ENCODE results near the gene AUTS2.

The AUTS2 gene

GRCh38 chr7:69818636-69819332, 220.5 kb downstream of the AUTS2 start:
- in situ Hi-C loops (cut with MboI; ENCODE audit: low pct_unique_long_range_greater_than_20kb, low sequenced_read_pairs) = no loop called here
- DNase-seq = no peak

GRCh38 chr7:69819333-69819705, 221.0 kb downstream of the AUTS2 start:
- no peak for DNase-seq
- in situ Hi-C loops (cut with MboI; ENCODE audit: low pct_unique_long_range_greater_than_20kb, low sequenced_read_pairs) = no loop called here

GRCh38 chr7:69820479-69821192, 222.4 kb downstream of the AUTS2 start:
- in situ Hi-C loops (cut with MboI; ENCODE audit: low pct_unique_long_range_greater_than_20kb, low sequenced_read_pairs) = no loop called here
- DNase-seq = no peak

- no peak for DNase-seq
- in situ Hi-C loops (cut with MboI; ENCODE audit: low pct_unique_long_range_greater_than_20kb, low sequenced_read_pairs) = no loop called here
Observed at GRCh38 chr7:69822386-69822785, 224.1 kb downstream of the AUTS2 start.

GRCh38 chr7:69823151-69823744, 225.0 kb downstream of the AUTS2 start:
- in situ Hi-C loops (cut with MboI; ENCODE audit: low pct_unique_long_range_greater_than_20kb, low sequenced_read_pairs) = no loop called here

GRCh38 chr7:69825113-69825972, 227.1 kb downstream of the AUTS2 start:
- in situ Hi-C loops (cut with MboI; ENCODE audit: low pct_unique_long_range_greater_than_20kb, low sequenced_read_pairs) = no loop called here
- no peak for DNase-seq

More at GRCh38 chr7:69823151-69823744, 225.0 kb downstream of the AUTS2 start:
- DNase-seq = no peak

- in situ Hi-C loops (cut with MboI; ENCODE audit: low pct_unique_long_range_greater_than_20kb, low sequenced_read_pairs) = no loop called here
- DNase-seq = no peak
Observed at GRCh38 chr7:69826283-69826682, 228.0 kb downstream of the AUTS2 start.

GRCh38 chr7:69827140-69827539, 228.9 kb downstream of the AUTS2 start:
- in situ Hi-C loops (cut with MboI; ENCODE audit: low pct_unique_long_range_greater_than_20kb, low sequenced_read_pairs) = no loop called here

GRCh38 chr7:69827558-69827957, 229.3 kb downstream of the AUTS2 start:
- peak; percentile 53 for DNase-seq
- in situ Hi-C loops (cut with MboI; ENCODE audit: low pct_unique_long_range_greater_than_20kb, low sequenced_read_pairs) = no loop called here

More at GRCh38 chr7:69827140-69827539, 228.9 kb downstream of the AUTS2 start:
- no peak for DNase-seq

GRCh38 chr7:69832356-69832755, 234.1 kb downstream of the AUTS2 start:
- in situ Hi-C loops (cut with MboI; ENCODE audit: low pct_unique_long_range_greater_than_20kb, low sequenced_read_pairs) = no loop called here
- DNase-seq = no peak

- no peak for DNase-seq
- in situ Hi-C loops (cut with MboI; ENCODE audit: low pct_unique_long_range_greater_than_20kb, low sequenced_read_pairs) = no loop called here
Observed at GRCh38 chr7:69833964-69834363, 235.7 kb downstream of the AUTS2 start.

GRCh38 chr7:69836702-69837101, 238.4 kb downstream of the AUTS2 start:
- in situ Hi-C loops (cut with MboI; ENCODE audit: low pct_unique_long_range_greater_than_20kb, low sequenced_read_pairs) = no loop called here
- no peak for DNase-seq

GRCh38 chr7:69837387-69838068, 239.3 kb downstream of the AUTS2 start:
- in situ Hi-C loops (cut with MboI; ENCODE audit: low pct_unique_long_range_greater_than_20kb, low sequenced_read_pairs) = no loop called here
- DNase-seq = no peak

GRCh38 chr7:69839782-69840181, 241.5 kb downstream of the AUTS2 start:
- DNase-seq = no peak
- in situ Hi-C loops (cut with MboI; ENCODE audit: low pct_unique_long_range_greater_than_20kb, low sequenced_read_pairs) = no loop called here

- in situ Hi-C loops (cut with MboI; ENCODE audit: low pct_unique_long_range_greater_than_20kb, low sequenced_read_pairs) = no loop called here
- DNase-seq = no peak
Observed at GRCh38 chr7:69840248-69840647, 242.0 kb downstream of the AUTS2 start.

GRCh38 chr7:69843653-69844052, 245.4 kb downstream of the AUTS2 start:
- no peak for DNase-seq
- in situ Hi-C loops (cut with MboI; ENCODE audit: low pct_unique_long_range_greater_than_20kb, low sequenced_read_pairs) = no loop called here

GRCh38 chr7:69844264-69844868, 246.1 kb downstream of the AUTS2 start:
- in situ Hi-C loops (cut with MboI; ENCODE audit: low pct_unique_long_range_greater_than_20kb, low sequenced_read_pairs) = no loop called here
- DNase-seq = no peak

GRCh38 chr7:69845721-69846495, 247.6 kb downstream of the AUTS2 start:
- in situ Hi-C loops (cut with MboI; ENCODE audit: low pct_unique_long_range_greater_than_20kb, low sequenced_read_pairs) = no loop called here
- DNase-seq = peak; percentile 20

Measured in KBM-7 (cell line).